GM21528 (cell line): ENCODE data around the gene OTUB2.

Experiments used
- ATAC-seq: cut with Tn5 transposase; IDR thresholded peaks from one replicate; pipeline ENCODE4 v1.9.1; 2021; ENCODE audit warnings: mild to moderate bottlenecking, moderate library complexity; ENCODE audit not compliant: unreplicated experiment, low FRiP score

Gene OTUB2

GRCh38 chr14:94088516-94088915, 62.4 kb downstream of the OTUB2 start:
- no peak for ATAC-seq

- no peak for ATAC-seq
These were observed 63.3 kb downstream of the OTUB2 start for GRCh38 chr14:94089479-94089878.

- no peak for ATAC-seq
These were observed 67.3 kb downstream of the OTUB2 start for GRCh38 chr14:94093418-94093817.

GRCh38 chr14:94097091-94097490, 71.0 kb downstream of the OTUB2 start:
- no peak for ATAC-seq
